HepG2 (cell line): ENCODE data around the gene RPS6KL1.

Experiments
- CTCF ChIP-seq: sonication (generic); formaldehyde crosslinking; IDR thresholded peaks from 2 replicates; pipeline ENCODE4 v1.5.0; 2020; ENCODE audit warnings: mild to moderate bottlenecking, missing genetic modification reagents, moderate library complexity
- PHF8 ChIP-seq: sonication (generic); formaldehyde crosslinking; IDR thresholded peaks from 2 replicates; pipeline ENCODE4 v1.5.0; 2020; ENCODE audit warnings: missing genetic modification reagents
- PRDM10 ChIP-seq: sonication (generic); formaldehyde crosslinking; IDR thresholded peaks from 2 replicates; pipeline ENCODE4 v1.4.0; 2020; ENCODE audit warnings: low read depth, missing genetic modification reagents
- ZBTB7A ChIP-seq: sonication (generic); formaldehyde crosslinking; IDR thresholded peaks from 2 replicates; pipeline ENCODE4 v1.8.0; 2022; ENCODE audit warnings: mild to moderate bottlenecking, missing genetic modification reagents

- TF ChIP-seq PHF8 (CRISPR knock-in tag) (no peak), ZBTB7A (no peak), PRDM10 (no peak), CTCF (no peak)
Measured at GRCh38 chr14:74865156-74865555, 57.9 kb downstream of the RPS6KL1 start.
